GM21390 (cell line): ENCODE measurements around the gene KBTBD12.
"Not testable (repeated sequence)": the region's sequence is repeated elsewhere in the genome, so short reads cannot be mapped to it uniquely, and the experiment has no call there.

ENCODE experiments used
- ATAC-seq: cut with Tn5 transposase; IDR thresholded peaks from one replicate; pipeline ENCODE4 v1.9.1; 2021; ENCODE audit not compliant: unreplicated experiment

KBTBD12 gene

GRCh38 chr3:127903611-127904375, 11.2 kb upstream of the KBTBD12 start:
- ATAC-seq = no peak

- ATAC-seq = no peak
These were observed 9.5 kb upstream of the KBTBD12 start for GRCh38 chr3:127905556-127905955.

GRCh38 chr3:127906653-127907052, 8.4 kb upstream of the KBTBD12 start:
- not testable (repeated sequence) for ATAC-seq

- no peak for ATAC-seq
These were observed 6.8 kb upstream of the KBTBD12 start for GRCh38 chr3:127908202-127908601.

- ATAC-seq = no peak
These were observed 6.1 kb upstream of the KBTBD12 start for GRCh38 chr3:127908951-127909350.

GRCh38 chr3:127909646-127910045, 5.4 kb upstream of the KBTBD12 start:
- ATAC-seq = no peak

GRCh38 chr3:127911421-127911931, 3.6 kb upstream of the KBTBD12 start:
- no peak for ATAC-seq

- ATAC-seq = not testable (repeated sequence)
These were observed 1.2 kb upstream of the KBTBD12 start for GRCh38 chr3:127913841-127914240.

- ATAC-seq = no peak
These were observed 448 bp upstream of the KBTBD12 start for GRCh38 chr3:127914584-127914983.

- no peak for ATAC-seq
These were observed 983 bp downstream of the KBTBD12 start for GRCh38 chr3:127915937-127916493.

GRCh38 chr3:127920738-127921137, 5.7 kb downstream of the KBTBD12 start:
- no peak for ATAC-seq

GRCh38 chr3:127923611-127924010, 8.6 kb downstream of the KBTBD12 start:
- ATAC-seq = no peak

- no peak for ATAC-seq
These were observed 10.4 kb downstream of the KBTBD12 start for GRCh38 chr3:127925384-127925783.

- no peak for ATAC-seq
These were observed 13.0 kb downstream of the KBTBD12 start for GRCh38 chr3:127927829-127928604.

- ATAC-seq = no peak
These were observed 14.9 kb downstream of the KBTBD12 start for GRCh38 chr3:127929818-127930413.

- ATAC-seq = no peak
These were observed 18.4 kb downstream of the KBTBD12 start for GRCh38 chr3:127933396-127933795.

GRCh38 chr3:127938800-127939199, 23.8 kb downstream of the KBTBD12 start:
- no peak for ATAC-seq

- no peak for ATAC-seq
These were observed 25.1 kb downstream of the KBTBD12 start for GRCh38 chr3:127940116-127940515.

- ATAC-seq = no peak
These were observed 27.6 kb downstream of the KBTBD12 start for GRCh38 chr3:127942613-127943012.

- ATAC-seq = no peak
These were observed 33.2 kb downstream of the KBTBD12 start for GRCh38 chr3:127948211-127948610.

GRCh38 chr3:127949446-127950055, 34.5 kb downstream of the KBTBD12 start:
- ATAC-seq = no peak
